Erythroblast (primary cell): ENCODE measurements around the gene REP15.

ENCODE experiments used
- GATA1 ChIP-seq: IDR thresholded peaks from 2 replicates; pipeline ENCODE4 v1.6.1; 2011; ENCODE audit warnings: low read depth, mild to moderate bottlenecking, control low read depth, low read length, moderate library complexity
- POLR2A ChIP-seq: IDR thresholded peaks from 2 replicates; pipeline ENCODE4 v1.6.1; 2011; ENCODE audit warnings: mild to moderate bottlenecking, low read length

DNA sequence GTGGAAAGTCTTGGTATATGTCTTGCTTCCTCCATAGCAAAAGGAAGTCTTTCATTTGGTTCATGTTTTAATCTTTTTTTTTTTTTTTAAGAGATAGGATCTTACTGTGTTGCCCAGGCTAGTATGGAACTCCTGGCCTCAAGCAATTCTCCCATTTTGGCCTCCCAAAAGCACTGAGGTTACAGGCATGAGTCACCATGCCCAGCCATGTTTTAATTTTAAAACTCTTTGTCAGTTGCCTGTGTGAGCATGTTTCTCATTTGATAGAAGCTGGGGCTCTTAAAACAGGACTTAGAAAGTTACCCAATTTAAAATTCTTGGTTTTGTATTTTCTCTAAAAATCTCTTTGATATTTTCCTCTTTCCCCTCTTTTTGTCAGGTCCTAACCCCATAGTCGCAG, 45.0 kb upstream of the REP15 start:
- TF ChIP-seq GATA1: no peak
- TF ChIP-seq POLR2A: no peak
